Astrocyte (in vitro differentiated cells and primary cell): Measurements from ENCODE around the gene CYBB.

Experiments
- EZH2 ChIP-seq: IDR thresholded peaks from 2 replicates; pipeline ENCODE4 v1.6.1; 2012; ENCODE audit warnings: mild to moderate bottlenecking, low read length, inconsistent platforms; ENCODE audit not compliant: insufficient read depth
- TF ChIP-seq, protein P1 (sequence below): IDR thresholded peaks from 2 replicates; pipeline ENCODE4 v1.5.1; 2011; ENCODE audit warnings: low read depth, mild to moderate bottlenecking, inconsistent platforms, low read length, moderate library complexity; ENCODE audit not compliant: insufficient read depth

DNA sequence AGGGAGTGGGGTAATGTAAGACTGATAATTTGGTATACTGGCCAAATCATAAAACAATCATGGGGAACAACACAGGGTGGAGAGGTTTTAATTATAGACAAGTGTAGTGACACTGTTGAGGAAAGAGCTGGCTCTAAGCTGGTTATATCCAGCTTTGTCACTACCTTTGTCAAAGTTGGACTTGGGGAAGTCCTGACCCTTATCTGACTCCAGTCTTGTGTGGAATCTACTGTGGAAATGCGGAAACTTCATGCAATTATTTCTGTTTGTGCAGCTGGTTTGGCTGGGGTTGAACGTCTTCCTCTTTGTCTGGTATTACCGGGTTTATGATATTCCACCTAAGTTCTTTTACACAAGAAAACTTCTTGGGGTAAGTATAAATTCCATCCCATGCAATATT is 2.0 kb downstream of the CYBB start:
- TF ChIP-seq, protein P1, sequence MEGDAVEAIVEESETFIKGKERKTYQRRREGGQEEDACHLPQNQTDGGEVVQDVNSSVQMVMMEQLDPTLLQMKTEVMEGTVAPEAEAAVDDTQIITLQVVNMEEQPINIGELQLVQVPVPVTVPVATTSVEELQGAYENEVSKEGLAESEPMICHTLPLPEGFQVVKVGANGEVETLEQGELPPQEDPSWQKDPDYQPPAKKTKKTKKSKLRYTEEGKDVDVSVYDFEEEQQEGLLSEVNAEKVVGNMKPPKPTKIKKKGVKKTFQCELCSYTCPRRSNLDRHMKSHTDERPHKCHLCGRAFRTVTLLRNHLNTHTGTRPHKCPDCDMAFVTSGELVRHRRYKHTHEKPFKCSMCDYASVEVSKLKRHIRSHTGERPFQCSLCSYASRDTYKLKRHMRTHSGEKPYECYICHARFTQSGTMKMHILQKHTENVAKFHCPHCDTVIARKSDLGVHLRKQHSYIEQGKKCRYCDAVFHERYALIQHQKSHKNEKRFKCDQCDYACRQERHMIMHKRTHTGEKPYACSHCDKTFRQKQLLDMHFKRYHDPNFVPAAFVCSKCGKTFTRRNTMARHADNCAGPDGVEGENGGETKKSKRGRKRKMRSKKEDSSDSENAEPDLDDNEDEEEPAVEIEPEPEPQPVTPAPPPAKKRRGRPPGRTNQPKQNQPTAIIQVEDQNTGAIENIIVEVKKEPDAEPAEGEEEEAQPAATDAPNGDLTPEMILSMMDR = no peak
- TF ChIP-seq EZH2 = no peak
